Ovary (tissue), 3 donors: ENCODE data around the gene MYOF.

Source experiments
- CTCF ChIP-seq, 3 donors: fragments of 450-650 bp in 2 of 3; fragments of 200-600 bp in 1 of 3; IDR thresholded peaks; one replicate each; pipeline versions ENCODE4 v1.5.1 to v1.8.0; 2016 to 2022; ENCODE audit warnings: antibody characterized with exemption in 3 of 3, mild to moderate bottlenecking in 1 of 3
- EP300 ChIP-seq: sonication (generic); formaldehyde crosslinking; IDR thresholded peaks from one replicate; pipeline ENCODE4 v1.6.1; 2017; ENCODE audit warnings: antibody characterized with exemption
- POLR2A ChIP-seq: fragments of 450-650 bp; IDR thresholded peaks from one replicate; pipeline ENCODE4 v1.6.1; 2017; ENCODE audit warnings: antibody characterized with exemption, mild to moderate bottlenecking, moderate library complexity
- donor health status: DM: no; HTN: no; CAD: no.

- TF ChIP-seq POLR2A (no peak), CTCF (IDR thresholded peaks at IDR 0.05) (no peak), EP300 (no peak)
Observed at GRCh38 chr10:93420944-93421825, 60.9 kb downstream of the MYOF start.
